Fibroblast of skin of right biceps (primary cell): ENCODE measurements around the gene ZNF135.

Experiments used
- DNase-seq: peaks from one replicate; pipeline ENCODE4 v3.0.0-alpha.2; 2013

ZNF135 gene

GRCh38 chr19:58096884-58097283 is 37.8 kb downstream of the ZNF135 start:
- no peak for DNase-seq

GRCh38 chr19:58097349-58097748 is 38.3 kb downstream of the ZNF135 start:
- no peak for DNase-seq

- peak; percentile 95 for DNase-seq
These were observed 38.9 kb downstream of the ZNF135 start, which contains the start of gene ZSCAN18 for GRCh38 chr19:58097781-58098681. Gene ZSCAN18, minus strand, starts transcription at chr19:58098231. Its CDS starts 7,964 bp downstream, at chr19:58090267.

GRCh38 chr19:58098682-58098998 is 39.6 kb downstream of the ZNF135 start:
- DNase-seq: no peak

DNA sequence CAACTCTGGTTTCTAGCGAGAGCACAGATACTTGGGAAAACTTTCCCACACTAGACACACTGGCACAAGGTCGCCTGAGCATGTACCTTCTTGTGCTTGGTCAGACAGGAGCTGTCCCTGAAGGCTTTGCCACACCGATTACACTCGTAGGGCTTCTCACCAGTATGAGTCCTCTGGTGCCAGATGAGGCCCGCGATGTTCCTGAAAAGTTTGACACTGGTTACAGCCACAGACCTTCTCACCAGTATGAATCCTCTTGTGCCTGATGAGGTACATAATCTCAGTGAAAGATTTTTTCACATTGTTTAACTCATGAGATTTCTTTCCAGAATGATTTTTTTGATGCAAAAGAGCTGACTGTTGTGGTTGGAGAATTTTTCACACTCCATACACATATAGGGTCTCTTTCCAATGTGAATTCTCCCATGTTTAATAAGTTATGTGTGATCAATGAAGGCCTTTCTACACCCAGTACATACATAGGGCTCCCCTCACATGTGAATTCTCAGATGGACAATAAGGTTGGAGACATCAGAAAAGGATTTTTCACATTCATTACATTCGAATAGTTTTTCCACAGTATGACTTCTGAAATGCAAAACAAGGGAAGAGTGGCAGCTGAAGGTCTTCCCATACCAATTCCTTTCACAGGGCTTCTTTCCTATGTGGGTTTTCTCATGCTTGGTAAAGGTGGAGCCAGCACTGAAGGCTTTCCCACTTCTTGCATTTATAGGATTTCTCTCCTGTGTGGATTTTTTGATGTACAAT is 48.9 kb downstream of the ZNF135 start:
- DNase-seq: no peak

GRCh38 chr19:58108546-58108817 is 49.4 kb downstream of the ZNF135 start:
- no peak for DNase-seq

DNA sequence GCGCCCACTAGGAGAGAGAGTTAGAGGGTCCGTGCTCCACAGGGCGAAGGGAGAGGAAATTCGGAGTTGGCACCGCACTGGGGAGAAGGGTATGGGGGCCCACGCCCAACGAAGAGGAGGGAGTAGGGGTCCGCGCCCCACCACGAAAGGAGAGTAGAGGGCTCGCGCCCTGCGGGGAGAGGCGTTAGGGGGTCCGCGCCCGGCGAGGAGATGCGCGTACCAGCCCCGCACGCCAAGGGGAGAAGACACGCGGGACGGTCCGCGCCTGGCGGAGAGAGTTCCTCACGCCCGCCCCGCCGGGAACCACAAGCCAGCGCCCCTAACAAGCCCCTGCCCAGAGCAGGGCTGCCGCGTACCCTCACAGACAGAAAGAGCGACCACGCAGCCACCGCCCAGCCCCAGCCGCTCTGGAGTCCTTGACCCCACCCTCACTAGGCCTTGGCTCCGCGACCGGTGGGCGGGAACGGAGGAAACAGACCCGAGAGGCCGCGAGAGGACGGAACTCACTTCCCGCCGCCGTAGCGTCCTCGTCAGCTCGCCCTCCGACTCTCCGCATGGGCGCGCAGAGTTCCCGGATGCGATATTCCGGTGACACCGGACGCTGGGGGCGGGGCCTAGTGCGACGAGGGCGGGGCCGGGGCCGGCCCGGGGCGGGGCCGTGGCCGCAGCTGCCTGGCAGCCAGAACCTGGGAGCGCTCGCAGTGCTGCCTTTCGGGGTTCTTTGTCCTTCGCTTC is 58.9 kb downstream of the ZNF135 start:
- DNase-seq: peak; percentile 18

GRCh38 chr19:58118979-58119733 is 60.1 kb downstream of the ZNF135 start:
- DNase-seq: no peak
